ENCODE data around the gene MAST4. TPM values are rescaled to one million over a fixed set of nuclear protein-coding genes. Genes with fewer than 3 reads are reported as not detected.

MAST4 gene
- polyA plus RNA-seq, 12 donors, result 9.6 to 89.4 (median 14.1) TPM

DNA sequence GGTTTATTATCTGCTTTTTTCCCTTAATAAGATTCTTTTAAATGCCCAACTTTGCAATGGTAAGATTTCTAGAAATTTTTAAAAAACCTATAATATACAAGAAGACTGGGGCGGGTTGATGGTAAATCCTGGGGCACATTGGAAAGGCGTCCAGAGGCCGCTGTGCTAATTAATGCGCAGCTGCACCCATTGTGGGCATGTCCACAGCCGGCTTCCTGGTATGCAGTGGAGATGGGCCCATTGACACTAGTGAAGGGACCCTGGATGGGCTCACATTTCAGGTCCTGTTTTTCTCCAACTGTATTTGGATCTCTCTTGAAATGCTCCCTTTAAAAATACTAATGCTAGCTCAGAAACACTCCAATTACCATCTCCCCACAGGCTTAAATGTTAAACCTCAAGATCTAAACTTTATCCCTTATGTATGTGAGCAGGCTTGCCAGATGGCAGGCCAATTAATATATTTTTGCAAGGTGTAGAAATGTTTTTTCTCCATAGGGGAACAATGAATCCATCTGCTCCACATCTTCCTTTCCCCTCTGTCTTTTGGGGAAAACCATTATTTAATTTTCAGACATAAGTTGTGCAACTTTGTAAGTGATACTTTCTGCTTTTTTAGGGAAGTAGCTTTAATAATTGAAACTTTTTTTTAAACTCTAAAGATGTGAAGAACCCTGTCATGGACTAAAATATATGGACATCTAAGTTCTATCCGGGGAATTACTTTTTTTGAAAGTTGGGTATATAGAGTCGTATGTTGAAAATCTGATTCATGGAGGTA lies 423.1 kb downstream of the MAST4 start:
- DNase-seq, result peak; percentile 34

DNA sequence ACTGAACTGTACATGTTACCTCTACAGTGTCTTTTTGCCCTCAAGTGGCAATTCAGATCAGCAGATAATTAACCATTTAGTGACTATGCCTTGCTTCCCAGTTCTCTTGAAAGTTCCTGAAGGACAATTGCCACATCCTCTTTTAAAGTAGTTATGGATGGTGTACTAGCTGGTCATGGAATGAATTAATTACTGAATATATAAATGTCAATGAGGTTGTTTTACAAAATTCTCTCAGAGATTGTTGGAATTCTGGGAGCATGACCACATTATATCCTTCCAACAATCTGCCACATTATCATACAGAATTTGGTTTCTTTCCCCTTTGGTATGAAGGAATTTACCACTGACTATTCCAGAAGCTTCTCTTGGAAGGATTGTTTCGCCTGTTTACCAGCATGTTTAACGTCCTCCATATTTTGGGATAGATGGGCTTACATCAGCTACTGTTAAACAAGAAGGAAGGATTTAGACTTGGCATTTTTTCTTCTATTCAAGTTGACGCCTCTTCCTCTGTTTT lies 424.0 kb downstream of the MAST4 start:
- DNase-seq, result no peak

DNA sequence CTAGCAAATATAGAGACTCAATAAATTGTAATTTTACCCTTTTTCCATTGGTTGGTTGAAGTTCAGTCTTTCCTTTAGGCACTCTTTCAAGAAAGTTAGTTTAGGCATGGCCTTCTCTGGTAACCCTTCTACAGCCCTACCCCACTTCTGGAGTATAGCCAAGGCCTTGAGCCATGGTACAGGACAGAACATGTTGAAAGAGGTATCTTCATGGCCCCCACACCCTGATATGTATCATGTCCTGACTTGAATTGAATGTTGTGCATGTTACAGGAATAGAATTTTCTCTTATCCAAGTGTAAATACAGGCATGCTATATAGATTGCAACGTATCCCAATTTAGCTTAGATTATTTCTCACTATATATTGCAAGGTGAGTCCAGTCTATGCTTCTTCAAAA lies 424.8 kb downstream of the MAST4 start:
- no peak for DNase-seq

DNA sequence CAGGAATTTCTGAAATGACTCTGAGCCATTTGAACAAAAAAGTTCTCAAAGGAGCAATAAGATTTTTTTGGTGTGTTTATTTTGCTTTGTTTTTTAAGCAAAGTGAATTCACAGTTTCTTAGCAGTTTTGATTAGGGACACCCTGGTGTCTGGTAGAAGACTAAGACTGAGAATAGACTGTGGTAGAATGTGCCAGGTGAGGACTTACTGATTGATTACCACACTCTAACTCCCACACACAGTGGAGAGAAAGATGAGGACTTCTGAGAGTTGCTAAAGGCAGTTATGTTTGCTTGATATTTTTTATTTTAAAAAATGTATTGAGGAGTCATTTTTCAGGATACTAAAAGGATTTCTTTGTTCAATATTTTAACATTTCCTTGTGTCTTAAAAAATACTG lies 425.3 kb downstream of the MAST4 start:
- DNase-seq, result no peak

DNA sequence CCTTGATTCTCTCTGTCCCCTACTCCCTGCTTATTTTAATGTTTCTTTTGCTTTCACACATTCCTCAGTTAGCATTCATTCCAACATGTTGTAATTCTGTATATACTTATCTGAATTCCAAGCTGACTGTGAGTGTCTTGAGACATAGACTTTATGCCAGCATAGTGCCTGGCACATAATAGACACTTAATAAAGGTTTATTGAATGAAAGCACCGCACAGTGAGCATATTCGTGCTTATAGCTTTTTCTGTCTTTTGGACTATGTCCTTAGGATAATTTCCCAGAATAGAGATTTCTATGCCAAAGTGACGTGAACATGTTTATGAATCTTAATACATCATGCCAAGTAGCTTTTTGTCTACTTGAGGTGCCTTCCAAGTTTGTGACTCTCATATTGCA lies 425.8 kb downstream of the MAST4 start:
- no peak for DNase-seq

DNA sequence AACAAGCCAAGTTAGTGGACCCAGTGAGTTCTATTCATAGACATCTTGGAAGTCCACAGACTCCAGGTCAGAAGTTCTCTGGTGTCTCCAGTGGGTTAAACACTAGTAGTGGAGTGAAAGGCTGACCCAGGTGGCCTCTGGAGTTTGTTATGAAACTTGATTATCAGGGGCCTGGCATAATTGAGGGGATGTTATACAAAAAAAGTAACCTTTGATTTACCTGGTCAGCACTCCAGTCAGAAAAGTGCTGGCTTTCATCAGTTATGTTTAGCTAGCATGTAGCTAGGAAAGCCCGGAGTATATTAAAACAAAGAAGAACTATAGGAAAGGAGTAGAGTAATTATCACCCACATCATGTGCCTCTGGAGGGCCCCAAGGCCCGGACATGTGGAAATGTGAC lies 429.3 kb downstream of the MAST4 start:
- no peak for DNase-seq

DNA sequence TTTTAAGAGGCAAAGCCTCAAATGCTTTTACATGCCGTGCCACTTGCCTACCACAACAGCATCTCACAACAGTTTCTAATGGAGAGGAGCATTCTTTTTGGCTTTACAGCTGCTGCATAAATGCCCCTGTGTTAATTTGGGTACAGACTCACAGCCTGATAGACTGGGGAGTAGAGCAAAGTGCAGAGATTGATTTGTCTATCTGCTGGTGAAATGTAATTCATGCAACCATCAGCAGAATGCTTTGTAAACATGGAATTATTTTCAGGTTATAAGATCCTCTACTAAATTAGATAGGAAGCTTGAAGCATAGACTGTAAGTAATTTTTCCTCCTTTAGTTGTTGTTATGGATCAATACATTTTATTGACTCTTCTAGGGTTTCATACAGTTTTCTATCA lies 430.1 kb downstream of the MAST4 start:
- DNase-seq, result no peak

DNA sequence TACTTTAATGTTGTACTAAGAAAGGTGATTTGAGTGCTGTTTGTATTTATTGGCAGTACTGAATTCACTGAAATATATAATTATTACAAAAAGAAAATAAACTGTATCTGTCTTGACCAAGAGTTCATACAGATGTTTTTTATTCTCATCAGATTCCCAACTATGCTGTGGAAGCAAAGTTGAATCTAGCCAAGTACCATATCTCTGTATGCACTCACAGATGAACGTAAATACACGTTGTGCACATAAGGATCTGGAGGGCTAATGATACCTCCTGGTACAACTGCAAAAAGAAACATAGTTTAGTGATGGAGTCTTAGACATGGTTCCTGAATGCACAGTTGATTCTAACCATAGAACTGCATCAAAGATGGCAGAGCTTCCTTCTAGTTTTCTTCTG lies 431.0 kb downstream of the MAST4 start:
- DNase-seq, result no peak

DNA sequence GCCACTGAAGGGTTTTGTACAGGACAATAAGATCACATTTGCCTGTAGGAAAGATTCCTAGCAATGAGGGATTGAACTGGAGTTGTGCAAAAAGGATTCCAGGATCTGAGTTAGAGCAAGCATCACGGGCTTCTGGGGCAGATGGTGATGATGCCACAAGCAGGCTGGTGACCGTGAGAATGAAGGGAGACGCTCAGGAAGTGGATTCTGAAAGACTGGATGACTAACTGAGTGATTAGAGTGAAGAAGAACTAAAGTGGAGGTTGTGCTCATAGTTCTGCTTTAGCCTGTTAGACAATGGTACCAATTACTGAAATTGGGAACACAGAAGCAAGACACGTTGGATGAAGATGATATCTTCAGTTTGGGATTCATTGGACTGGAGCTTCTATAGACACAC lies 432.2 kb downstream of the MAST4 start:
- no peak for DNase-seq

DNA sequence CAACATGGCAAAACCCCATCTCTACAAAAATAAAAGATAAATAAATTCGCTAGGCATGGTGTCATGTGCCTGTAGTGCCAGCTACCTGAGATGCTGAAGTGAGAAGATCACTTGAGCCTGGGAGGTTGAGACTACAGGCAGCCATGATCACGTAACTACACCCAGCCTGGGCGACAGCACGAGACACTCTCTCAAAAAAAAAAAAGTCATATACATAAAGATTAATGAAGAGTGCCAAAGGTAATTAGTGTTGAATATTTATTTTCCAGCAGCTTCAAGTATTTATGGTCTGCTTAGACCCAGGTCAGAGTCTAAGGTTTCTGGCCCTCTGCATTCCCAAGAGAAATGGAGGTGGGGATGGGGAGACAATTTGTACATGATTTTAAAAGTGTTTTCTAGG lies 432.7 kb downstream of the MAST4 start:
- DNase-seq, result no peak

DNA sequence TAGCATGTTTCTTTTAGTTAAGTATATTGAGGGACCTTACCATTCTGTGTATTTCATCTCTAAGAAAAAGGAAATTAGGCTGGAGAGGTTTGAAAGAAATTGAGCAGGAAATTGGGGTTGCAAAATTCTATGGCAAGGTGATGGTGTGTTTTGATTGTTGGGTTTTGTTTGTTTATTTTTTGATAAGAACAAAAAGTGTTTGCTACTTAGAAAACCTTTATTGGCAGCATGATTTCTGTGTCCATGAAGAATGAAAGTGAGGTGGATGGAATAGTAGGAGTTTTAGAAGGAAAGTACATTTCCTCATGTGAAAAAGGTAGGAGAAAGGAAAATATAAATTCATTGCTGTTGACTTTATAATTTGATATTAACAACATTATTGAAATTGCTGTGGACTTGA lies 433.3 kb downstream of the MAST4 start:
- no peak for DNase-seq

DNA sequence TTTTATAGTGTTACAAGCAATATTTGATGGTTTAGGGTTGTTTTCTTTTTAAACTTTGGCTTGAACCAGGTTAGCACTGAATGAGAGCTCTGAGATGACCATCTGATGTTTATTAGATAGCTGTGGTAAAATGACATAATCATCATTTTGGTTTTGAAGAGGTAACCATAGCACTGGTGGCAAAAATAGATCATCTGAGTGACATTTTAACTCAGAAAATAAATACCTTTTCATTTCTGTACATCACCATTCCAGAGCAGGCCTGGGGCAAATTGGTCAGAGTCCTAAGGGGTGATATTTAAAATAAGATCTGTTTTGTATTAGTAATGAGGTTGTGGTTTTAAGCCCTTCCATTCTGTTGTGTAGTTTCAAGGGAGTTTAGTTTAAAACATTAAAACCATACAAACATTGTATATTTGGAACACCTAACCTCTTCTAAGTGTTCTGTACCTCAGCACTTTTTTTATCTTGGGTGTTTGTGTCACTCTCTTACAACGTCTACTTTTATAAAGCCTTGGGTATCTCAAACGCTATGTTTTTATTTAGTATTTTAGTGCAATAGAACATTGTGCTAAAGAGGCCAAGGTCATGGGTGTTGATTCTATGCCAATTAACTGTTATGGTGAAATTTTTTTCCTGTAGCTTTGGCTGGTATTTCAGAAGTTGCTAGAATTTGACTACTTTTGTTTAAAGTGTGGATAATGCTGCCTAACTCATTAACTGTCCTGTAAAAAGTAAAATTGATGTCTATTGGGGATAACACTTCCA lies 434.3 kb downstream of the MAST4 start:
- no peak for DNase-seq

DNA sequence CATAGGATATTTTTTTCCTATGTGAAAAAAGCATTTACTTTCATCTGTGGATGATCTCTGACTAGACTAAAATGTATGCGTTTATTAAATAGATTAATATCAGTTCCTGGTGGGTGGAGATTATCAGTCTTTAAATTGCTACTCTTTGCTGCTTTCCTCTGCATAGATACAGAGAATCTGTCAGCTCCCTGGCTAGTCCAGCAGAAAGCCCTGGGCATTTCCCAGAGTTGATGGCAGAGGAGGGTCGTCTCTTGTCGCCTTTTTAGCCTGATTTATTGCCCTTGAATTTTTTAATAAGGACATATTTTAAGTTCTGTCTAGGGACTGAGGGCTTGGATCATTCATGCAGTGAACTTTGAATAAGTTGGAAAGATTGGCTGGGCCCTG lies 434.9 kb downstream of the MAST4 start:
- no peak for DNase-seq

DNA sequence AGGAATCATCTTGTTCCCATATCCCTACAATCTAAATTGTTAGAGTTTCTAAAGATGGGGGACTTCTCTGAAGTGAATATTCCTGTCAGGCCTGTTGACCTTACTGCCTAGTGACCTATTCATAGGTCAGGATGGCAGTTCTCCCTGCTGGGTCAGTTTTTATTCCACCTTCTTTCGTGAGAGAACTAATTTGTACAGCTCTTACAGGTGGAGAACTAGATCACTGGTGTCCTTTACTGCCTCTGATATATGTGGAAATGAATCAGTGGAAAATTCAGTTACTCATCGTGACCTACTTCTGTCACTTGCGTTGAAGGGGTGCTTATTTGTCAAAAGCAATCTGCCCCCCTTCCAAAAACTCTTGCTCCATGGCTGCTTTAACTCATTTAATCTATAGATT lies 435.5 kb downstream of the MAST4 start:
- no peak for DNase-seq

DNA sequence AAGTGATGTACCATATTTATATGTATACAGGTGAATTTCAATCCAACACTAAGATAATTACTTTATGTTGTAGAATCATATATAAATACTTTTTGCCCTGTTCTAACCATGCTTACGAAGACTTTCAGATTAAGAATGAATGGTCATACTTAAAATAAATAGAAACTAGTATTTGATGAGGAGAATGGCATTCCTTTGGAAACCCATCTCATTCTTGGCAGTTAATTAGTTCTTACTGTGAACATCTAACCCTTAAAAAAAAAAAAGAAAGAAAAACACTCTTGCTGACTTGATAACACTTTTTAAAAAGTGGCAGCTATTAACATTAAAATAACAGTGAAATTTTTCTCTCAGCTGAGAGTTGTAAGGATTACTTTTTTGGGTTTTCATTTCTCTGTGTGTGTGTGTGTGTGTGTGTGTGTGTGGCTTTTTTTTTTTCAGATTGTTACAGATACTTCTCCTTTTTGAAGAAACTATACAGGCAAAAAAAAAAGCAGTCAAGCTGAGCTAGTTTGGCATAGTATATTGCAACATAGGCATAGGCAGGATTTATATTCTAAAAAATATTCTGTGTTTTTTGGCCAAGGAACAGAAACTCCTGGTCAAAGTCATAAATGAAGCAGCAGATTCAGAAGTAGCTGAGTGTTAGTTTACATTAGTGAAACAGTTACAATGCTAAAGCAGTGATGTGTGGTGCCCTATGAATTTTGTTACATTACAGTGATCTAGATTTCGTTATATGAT lies 436.9 kb downstream of the MAST4 start:
- DNase-seq, result no peak

DNA sequence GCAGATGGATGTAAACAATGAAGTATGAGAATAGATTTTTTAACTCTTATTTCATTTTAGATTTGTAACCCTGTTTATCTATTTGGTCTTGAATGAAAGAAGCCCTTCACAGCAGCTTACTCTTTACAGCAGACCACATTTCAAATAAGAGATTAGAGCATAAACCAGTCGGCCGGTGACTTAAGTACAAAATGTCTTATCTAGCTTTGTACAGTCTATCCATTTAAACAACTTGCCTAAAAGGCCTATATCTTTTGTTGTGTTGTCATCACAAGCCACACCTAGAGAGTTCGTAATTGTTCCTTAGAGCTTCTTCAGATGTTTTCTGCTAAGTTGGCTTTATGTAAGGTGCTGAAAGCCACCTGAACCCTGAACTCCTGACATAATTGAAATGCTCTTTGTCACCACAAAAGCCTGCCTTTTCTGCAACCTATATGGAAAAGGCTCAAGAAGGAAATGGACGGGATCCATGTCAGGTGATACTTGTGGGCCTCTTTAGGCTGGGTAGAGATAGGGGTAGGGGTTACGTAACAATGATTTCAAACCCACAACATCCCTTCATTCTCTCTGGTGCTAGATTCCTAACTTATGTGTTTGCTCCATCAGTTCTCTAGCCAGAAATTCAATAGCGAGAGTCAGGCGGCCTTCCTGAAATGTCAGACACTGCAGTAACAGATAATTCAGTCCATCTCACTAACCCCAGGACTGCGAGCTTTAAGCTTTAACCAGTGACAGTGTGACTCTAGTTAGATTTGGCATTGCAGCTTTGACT lies 437.9 kb downstream of the MAST4 start:
- DNase-seq, result no peak

DNA sequence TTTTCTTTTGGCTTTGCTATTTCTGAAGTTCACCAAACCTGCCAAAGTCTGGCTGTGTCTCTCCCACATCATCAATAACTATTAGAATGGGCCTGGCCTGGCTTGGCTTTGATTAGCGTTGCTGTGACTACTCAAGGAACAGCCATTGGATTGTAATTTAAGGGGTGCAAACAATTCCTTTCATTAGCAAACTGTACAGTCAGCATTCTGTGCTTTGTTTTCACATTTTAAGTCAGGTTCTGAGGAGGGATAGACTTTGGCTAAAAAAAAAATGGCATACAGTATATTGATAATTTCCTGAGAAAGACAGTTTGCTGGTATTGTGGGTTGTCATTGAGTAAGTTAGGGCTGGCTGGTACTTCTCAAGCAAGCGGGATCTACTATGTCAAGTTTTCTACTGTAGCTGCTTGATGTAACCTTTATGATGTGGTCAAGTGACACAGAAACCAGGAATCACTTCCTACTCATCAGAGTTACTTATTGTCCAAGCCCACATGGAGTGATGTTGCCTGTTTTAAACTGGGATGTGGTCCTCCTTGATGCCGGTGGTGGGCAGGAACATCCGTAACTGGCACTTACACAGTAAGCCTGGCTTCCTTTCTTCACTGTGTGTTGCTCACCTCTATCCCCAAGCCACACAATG lies 439.0 kb downstream of the MAST4 start:
- DNase-seq, result no peak

DNA sequence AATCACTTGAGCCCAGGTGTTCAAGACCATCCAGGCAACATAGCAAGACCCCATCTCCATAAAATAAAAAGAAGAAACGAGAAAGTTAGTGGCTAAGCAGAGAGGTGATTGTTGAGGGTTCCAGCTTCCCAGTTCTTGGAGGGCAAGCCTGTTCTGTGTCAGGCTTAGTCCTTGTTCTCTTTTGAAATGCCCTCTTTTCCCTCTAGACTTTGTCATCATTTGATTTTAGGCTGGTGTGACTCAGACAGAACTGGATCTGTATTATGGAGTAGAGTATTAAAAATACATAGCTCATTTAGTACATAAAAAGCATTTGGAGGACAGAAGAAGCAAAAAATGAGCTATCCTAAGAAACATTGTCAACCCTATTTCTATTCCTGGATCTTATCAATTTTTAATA lies 441.0 kb downstream of the MAST4 start:
- DNase-seq, result no peak

DNA sequence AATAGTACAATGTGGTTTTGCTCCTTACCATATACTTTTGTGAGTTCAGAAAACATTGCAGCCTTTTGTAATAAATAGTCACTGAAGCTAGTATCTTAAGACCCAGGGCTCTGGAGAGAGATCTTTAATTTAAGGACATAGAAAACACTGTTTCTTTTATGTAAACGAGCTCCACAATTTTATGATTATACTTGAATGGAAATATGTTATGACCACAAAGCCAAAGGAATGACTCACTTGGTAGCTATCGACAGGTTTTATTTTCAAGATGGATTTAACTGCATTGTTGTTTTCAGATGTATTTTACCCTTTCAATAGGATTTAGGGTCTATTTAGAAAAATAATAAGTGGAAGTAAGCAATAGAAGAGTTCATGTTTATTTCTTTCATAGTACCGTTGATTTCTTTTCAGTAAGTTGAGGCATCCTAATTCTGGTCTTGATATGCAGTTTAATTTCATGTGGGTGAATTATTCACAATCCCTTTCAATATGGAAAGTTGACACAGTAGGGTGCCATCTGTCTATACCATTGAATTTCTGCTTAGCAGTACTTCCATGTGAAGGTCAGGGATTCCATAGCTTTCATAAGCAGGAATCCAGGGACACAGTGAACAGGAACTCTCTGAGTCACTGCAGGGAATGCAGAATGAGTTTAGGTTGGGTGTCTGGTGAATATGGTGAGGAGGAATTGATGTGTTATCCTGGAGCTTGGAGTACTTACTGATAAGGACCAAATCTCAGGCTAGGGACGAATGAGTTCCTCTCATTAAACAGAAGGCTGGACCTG lies 442.8 kb downstream of the MAST4 start:
- DNase-seq, result no peak

Data from muscle of arm (tissue), 12 donors.